GM18499 (cell line): ENCODE data around the gene UBAC1.
"Not testable (repeated sequence)": the region's sequence is repeated elsewhere in the genome, so short reads cannot be mapped to it uniquely, and the experiment has no call there.

Source experiments
- ATAC-seq: cut with Tn5 transposase; IDR thresholded peaks from one replicate; pipeline ENCODE4 v1.9.1; 2021; ENCODE audit warnings: moderate number of reproducible peaks; ENCODE audit not compliant: insufficient read depth, unreplicated experiment

Gene UBAC1

GRCh38 chr9:135943604-135944003 is 17.6 kb downstream of the UBAC1 start:
- ATAC-seq, result not testable (repeated sequence)

GRCh38 chr9:135941288-135941995 is 19.7 kb downstream of the UBAC1 start:
- ATAC-seq, result no peak

GRCh38 chr9:135939351-135940265 is 21.6 kb downstream of the UBAC1 start:
- ATAC-seq, result no peak

DNA sequence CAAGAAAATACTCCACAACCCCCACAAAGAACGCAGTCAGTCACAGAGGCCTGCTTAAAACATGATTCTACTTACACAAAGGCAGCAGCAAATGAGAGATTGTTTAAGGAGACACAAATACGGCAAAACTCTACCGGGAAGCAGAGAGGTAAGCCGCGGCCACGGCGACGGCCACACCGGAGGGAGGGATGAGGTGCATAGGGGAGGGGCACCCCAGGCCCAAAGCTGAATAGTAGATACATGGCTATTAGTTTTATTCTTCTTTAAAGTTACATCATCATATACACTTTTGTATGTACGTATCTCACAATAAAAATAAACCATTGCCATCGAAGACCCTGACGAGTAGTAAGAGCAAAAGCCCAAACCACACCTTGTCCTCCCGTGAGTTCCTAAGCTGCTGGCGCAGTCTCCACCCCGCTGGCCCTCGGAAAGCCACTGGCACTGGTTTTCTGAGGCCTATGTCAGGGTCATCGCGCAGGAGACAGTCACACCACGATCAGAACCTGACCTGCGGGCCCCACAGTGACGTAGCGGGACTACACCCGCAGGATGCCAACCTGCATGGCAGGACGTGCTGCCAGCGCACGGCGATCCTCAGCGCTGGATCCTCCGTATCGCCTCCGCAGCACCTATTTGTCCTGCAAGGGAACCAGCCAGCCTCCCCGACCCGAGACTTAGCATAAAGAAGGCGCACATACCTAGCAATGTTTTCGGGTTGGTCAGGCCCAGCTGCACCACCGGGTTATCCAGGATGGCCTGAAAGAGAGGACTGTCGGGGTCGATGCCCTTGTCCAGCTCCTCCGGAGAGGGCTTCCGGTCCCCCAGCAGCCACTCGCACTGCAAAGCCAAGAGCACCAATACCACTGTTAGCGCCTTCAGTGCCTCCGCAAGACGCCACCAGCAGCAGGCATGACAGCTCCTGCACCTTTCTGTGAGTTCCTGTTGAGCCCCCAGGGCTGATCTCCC is 23.4 kb downstream of the UBAC1 start:
- ATAC-seq, result no peak

DNA sequence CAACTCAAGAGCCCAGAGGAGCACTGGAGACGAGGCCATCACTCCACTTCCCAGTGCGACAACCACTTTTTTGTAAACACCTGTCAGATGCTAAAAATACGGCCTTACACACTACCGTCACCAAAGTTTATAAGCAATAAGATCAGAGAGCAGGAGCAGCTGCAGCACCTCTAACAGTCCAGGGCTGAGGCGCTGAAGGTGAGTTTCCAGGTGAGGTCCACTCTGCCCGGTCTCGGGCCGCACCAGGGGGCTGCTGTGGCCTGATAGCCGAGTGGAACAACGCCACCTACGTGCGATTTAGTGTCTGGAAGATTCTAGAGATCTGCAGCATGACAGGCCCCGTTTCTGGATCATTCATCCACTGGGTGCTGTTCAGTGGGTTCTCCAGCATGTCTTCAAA is 28.1 kb downstream of the UBAC1 start:
- no peak for ATAC-seq

DNA sequence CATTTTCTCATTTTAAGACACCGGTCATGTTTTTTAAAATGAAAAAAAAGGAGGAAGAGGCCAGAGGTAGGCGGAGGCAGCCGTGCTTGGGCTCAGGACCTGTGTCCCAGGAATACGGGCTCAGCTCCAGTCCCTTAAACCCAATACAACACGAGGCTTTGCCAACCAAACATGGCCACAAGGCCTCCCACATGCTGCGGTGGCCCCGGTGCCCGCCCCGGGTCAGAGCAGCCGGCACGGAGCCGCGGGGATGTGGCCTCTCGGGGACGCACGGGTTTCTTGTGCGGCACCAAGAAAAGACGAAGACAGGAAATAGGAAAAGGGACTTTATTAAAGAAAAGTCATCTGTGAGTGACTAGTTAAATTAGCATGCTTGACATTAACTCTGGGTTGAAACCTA is 28.5 kb downstream of the UBAC1 start:
- no peak for ATAC-seq

DNA sequence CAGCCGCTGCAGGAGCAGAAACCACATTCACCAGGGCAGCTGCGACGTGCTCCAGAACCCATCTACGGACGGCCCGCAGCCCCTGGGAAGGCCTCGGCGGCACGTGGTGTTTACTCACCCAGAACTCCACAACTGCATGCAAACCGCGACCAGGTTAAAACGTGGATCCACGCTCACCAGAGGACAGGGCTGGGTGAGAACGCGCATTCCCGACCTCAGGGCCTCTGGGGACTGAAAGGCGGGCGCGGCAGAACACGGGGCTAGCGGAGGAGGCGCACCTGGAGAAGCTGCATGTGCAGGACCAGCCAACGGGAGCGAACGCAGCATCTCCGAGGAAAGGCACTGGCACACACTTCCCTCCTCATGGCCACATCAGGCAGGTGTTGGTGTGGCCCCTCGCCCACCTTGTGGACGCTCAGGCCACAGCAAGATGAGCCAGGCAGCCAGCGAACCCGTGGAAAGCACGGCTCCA is 29.8 kb downstream of the UBAC1 start:
- ATAC-seq, result no peak

DNA sequence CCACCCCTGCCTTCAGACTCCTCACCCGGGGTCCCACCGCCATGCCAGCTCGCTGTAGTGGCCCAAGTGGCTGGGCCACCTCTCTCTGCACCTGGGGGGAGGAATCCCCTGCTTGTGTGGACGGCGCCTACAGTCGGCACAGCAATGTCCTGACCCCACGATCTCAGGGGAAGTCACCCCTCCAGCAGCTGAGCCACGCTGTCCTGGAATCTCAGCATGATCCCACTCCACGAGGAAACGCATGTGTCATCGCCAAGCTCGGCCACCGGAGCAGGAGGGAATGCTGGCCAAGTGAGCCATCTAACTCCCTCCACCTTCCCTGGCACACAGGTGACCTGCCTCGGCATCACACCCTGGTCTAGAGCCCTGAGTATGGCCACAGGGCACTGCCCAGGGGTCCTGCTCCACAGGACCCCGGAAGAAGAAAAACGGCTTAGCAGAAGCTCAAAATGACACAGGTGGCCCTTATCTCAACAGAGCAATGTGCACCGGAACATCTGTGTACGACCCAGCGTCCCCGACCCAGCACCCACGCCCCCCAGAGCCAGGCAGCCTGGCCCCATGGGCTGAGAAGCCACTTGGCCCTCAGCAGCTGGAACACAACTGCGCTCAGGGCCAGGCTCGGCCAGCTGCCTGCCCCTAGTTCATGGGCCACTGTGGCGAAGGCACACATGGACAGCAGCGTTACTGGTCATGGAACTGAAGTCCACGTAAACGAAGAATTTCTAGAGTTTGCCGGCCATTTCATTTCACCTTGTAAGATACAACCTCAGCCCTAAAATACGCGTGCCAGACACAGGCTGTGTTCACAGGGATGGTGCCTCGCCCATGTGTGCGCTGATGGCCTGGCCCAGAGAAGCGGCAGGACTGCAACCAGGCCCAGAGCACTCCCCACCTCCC is 30.5 kb downstream of the UBAC1 start:
- no peak for ATAC-seq

DNA sequence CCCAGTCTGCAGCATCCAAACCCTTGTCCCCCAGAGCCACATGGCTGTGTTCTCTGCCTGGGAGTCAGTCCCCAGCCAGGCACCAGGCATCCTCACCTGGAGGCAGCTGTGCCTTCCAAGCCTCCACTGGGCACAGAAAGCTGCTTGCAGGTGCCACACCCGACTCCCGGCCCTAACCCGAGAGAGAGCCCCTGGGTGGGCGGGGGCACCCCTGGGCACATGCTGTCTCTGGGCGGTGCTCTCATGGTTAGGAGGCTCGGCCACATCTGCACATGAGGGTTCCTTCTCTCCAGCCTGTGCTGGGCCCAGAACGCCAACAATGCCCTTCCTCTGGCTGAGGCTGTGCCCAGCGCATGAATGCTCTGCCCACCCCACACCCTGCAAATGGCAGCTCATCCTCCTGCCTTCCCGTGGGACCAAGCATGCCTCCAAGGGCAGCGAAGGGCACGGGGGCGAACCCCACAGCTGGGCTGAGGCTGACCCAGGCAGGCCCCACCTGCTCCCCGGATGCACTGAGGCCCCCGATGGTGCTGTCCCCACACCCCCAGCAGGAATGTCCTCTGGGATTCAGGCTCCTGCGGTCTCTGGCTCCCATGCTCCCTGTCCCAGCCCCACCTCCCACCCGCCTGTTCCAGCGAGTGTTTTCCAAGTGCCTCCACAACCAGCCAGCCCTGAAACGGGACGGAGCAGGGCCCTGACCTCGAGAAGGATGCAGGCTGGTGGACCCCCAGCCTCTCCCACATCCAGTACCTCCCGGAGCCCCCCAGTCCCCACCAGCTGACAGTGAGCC is 31.3 kb downstream of the UBAC1 start:
- no peak for ATAC-seq

DNA sequence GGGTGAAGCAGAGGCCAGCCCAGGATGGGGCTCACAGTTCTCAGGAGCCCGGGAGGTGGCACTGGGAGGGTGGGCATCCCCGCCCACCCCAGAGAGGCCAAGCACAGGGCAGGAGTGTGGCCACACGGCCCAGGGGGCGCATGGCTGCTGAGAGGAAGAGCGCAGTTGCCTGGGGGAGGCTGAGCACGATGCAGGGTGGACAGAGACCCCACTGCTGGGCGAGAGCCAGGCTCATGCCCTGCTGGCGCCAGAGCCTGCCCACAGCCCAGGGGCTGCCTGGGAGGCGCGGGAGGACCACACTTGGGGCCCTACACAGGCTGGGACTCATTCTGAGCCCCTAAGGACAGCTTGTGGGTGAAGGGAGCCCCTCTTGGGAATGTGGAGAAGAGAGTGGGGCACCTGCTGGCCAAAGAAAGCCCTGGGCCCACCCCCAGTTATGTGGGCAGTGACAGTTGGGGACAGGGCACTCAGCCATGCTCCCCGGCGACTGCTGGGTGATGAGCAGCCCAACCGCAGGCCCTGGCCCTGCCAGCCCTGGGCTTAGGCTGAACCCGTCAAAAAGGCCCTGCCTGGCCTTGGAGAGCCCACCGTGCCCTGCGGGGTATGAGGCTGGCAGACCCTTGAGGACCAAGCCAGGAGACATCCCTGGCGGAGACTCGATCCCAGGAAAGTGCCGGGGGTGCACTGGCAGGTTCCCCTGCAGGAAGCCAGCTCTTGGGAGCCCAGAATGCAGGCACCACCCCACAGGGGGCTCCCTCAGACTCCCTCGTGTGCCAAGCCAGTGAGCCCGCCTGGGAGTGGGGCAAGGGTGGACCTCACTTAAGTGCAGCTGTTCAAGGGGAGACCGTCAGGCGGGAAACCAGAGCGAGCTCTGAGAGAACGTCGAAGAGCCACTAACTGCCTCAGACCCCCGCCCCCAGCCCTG is 32.2 kb downstream of the UBAC1 start:
- no peak for ATAC-seq

DNA sequence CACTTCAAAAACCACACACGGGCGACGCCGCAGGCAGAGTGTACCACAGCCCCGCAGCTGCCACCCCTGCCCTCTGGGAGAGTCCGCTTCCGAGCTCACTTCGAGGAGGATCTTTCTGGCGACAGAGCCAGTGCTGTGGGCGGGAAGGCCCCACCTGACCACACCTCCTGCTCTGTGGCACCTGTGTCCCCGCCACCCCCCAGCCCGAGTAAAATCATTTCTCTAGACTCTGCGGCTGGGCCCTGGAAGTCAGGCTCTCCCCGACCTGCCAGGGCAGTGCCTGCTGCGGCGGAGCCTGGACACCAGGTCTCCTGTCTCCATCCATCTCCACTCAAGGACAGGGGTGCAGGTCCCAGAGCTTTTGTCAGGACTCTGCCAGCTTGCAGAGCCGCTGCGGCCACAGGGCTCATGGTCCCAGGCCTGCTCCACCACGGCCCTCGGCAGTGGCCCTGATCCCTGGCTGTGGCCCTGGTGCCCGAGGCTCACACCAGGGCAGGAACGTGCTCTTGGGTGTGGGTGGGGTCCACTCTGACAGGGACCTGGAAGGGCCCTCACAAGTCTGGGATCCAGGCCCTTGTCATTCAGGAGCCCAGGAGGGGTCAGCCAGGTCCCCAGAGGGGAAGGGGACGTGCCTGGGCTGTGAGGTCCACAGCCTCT is 33.0 kb downstream of the UBAC1 start:
- ATAC-seq, result no peak

DNA sequence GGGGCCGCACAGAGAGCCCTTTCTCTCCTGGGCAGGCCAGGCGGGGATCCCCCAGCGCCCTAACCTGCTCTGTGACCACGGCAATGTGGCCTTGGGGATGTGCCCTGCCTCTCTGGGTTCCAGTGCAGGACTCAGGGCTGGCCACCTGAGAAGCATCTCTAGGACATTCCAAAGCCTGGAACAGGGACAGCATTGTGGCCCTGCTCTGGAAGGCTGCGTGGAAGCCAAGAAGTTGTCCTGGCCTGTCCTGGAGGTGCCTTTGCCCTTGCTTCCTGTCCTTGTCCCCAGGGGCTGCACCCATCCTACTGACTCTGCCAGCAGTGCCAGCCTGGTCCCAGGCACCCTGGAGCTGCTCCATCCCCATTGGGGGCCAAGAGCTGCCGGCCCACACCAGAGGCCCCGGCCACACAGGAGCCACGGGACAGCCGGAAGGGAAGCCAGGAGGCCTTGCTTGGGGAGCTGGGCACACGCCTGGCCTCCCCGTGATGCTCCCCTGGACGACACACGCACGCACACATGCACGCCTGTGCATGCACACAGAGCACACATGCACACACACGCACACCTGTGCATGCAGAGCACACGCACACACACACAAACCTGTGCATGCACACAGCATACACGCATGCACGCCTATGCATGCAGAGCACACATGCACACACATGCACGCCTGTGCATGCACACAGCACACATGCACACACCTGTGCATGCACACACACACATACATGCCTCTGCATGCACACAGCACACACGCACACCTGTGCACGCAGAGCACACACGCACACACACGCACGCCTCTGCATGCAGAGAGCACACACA is 33.8 kb downstream of the UBAC1 start:
- ATAC-seq, result no peak

- no peak for ATAC-seq
Observed at GRCh38 chr9:135926402-135927194, 34.6 kb downstream of the UBAC1 start.

GRCh38 chr9:135925496-135926133 is 35.6 kb downstream of the UBAC1 start:
- no peak for ATAC-seq
